ENCODE results near the gene FOXP1. TPM values are rescaled to one million over a fixed set of nuclear protein-coding genes. Genes with fewer than 3 reads are reported as not detected.

The FOXP1 gene
- polyA plus RNA-seq, 1 donor from 2014 or later = 5.6 TPM

DNA sequence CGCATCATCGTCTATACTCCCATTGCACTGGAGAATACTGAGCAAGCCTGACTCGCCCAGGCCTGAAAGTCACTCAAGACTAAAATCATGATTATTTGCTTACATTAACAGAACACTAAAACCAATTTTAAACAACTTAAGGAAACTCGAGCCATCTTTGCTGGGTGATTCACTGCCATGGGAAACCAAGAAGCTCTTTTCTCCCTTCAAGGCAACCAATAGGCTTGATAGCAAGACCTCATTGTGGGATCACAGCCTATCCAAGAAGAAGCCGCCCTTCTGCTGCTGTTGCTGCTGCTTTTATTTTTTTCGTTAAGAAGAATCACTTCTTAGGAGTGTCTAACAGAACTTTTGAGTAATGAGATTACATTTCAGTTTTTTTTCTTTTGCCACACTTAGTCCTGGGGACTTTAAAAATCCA is 479.4 kb downstream of the FOXP1 start:
- no peaks in the 10 kb centered on the region for H3K27me3 ChIP-seq (ENCODE audit: insufficient read depth, low read depth, low read length)
- H3K79me2 ChIP-seq (replicated peaks; ENCODE audit: insufficient read depth, low read length) = no peaks in the 10 kb centered on the region
- no peaks in the 10 kb centered on the region for H3K9me3 ChIP-seq (ENCODE audit: low read length)
- H3K9ac ChIP-seq (ENCODE audit: low read length) = no peak overlapping the region
- H3K4me2 ChIP-seq (ENCODE audit: low read length) = no peak overlapping the region
- H3K36me3 ChIP-seq (ENCODE audit: insufficient read depth, low read length) = no peaks in the 10 kb centered on the region
- no peak overlapping the region for H2AFZ ChIP-seq (ENCODE audit: low read depth, low read length)
- no peak overlapping the region for H3K27ac ChIP-seq (ENCODE audit: low read length)
- no peaks in the 10 kb centered on the region for H3F3A ChIP-seq (ENCODE audit: insufficient read depth, low read length, poor library complexity, severe bottlenecking)
- TF ChIP-seq, protein P1, sequence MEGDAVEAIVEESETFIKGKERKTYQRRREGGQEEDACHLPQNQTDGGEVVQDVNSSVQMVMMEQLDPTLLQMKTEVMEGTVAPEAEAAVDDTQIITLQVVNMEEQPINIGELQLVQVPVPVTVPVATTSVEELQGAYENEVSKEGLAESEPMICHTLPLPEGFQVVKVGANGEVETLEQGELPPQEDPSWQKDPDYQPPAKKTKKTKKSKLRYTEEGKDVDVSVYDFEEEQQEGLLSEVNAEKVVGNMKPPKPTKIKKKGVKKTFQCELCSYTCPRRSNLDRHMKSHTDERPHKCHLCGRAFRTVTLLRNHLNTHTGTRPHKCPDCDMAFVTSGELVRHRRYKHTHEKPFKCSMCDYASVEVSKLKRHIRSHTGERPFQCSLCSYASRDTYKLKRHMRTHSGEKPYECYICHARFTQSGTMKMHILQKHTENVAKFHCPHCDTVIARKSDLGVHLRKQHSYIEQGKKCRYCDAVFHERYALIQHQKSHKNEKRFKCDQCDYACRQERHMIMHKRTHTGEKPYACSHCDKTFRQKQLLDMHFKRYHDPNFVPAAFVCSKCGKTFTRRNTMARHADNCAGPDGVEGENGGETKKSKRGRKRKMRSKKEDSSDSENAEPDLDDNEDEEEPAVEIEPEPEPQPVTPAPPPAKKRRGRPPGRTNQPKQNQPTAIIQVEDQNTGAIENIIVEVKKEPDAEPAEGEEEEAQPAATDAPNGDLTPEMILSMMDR (IDR thresholded peaks at IDR 0.05; ENCODE audit: poor library complexity, severe bottlenecking) = no peak
- no peak for TF ChIP-seq TAF1 (IDR thresholded peaks at IDR 0.05; ENCODE audit: low read depth)
- no peak for TF ChIP-seq RAD21 (conservative IDR thresholded peaks at IDR 0.05)
- TF ChIP-seq EZH2 (IDR thresholded peaks at IDR 0.05; ENCODE audit: borderline replicate concordance, insufficient read depth, low read length, poor library complexity, severe bottlenecking) = no peak
- no peak for TF ChIP-seq POLR2AphosphoS5 (IDR thresholded peaks at IDR 0.05)
- TF ChIP-seq, protein P2, sequence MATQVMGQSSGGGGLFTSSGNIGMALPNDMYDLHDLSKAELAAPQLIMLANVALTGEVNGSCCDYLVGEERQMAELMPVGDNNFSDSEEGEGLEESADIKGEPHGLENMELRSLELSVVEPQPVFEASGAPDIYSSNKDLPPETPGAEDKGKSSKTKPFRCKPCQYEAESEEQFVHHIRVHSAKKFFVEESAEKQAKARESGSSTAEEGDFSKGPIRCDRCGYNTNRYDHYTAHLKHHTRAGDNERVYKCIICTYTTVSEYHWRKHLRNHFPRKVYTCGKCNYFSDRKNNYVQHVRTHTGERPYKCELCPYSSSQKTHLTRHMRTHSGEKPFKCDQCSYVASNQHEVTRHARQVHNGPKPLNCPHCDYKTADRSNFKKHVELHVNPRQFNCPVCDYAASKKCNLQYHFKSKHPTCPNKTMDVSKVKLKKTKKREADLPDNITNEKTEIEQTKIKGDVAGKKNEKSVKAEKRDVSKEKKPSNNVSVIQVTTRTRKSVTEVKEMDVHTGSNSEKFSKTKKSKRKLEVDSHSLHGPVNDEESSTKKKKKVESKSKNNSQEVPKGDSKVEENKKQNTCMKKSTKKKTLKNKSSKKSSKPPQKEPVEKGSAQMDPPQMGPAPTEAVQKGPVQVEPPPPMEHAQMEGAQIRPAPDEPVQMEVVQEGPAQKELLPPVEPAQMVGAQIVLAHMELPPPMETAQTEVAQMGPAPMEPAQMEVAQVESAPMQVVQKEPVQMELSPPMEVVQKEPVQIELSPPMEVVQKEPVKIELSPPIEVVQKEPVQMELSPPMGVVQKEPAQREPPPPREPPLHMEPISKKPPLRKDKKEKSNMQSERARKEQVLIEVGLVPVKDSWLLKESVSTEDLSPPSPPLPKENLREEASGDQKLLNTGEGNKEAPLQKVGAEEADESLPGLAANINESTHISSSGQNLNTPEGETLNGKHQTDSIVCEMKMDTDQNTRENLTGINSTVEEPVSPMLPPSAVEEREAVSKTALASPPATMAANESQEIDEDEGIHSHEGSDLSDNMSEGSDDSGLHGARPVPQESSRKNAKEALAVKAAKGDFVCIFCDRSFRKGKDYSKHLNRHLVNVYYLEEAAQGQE (IDR thresholded peaks at IDR 0.05; ENCODE audit: borderline replicate concordance) = no peak
- TF ChIP-seq EP300 (conservative IDR thresholded peaks at IDR 0.05; ENCODE audit: poor library complexity, severe bottlenecking) = no peak
- TF ChIP-seq MXI1 (conservative IDR thresholded peaks at IDR 0.05; ENCODE audit: poor library complexity, severe bottlenecking) = no peak
- TF ChIP-seq SMC3 (conservative IDR thresholded peaks at IDR 0.05; ENCODE audit: poor library complexity) = no peak
- no peaks in the 10 kb centered on the region for H4K20me1 ChIP-seq (ENCODE audit: insufficient read depth)
- H3K4me3 ChIP-seq (ENCODE audit: low read length) = no peak overlapping the region
- no peaks in the 10 kb centered on the region for H3K9me2 ChIP-seq (ENCODE audit: insufficient read depth, low read length)

DNA sequence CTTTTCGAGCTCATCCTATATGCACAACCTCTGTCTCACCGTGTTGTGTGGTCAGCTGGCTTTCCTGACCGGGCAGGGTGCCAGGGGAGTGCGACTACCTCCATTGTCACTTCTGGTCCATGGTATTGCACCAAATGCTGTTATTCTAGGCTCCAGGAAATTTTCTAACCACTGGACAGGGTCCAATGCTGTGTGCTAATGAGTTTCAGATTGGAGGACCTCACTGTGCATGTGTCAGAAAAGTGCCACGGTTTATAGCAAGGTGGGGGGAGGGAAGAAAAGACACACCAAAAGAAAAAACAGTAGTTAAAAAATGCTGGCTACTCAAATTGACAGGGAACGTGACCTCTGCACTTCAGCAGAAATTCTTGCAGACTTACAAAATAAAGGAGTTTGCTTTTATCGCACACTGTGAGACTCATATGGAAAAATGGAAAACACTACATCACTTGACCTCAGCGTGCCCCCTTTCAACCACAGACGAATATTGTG is 480.1 kb downstream of the FOXP1 start:
- Histone ChIP-seq H3K9me2 (ENCODE audit: insufficient read depth, low read length) (no peaks in the 10 kb centered on the region), H3K9ac (ENCODE audit: low read length) (no peak overlapping the region), H3K27ac (ENCODE audit: low read length) (no peak overlapping the region), H3K27me3 (ENCODE audit: insufficient read depth, low read depth, low read length) (no peaks in the 10 kb centered on the region), H3K79me2 (replicated peaks; ENCODE audit: insufficient read depth, low read length) (no peaks in the 10 kb centered on the region), H3K4me2 (ENCODE audit: low read length) (no peak overlapping the region), H3K9me3 (ENCODE audit: low read length) (no peaks in the 10 kb centered on the region), H3F3A (ENCODE audit: insufficient read depth, low read length, poor library complexity, severe bottlenecking) (no peaks in the 10 kb centered on the region), H3K4me3 (ENCODE audit: low read length) (no peak overlapping the region), H3K36me3 (ENCODE audit: insufficient read depth, low read length) (no peaks in the 10 kb centered on the region), H4K20me1 (ENCODE audit: insufficient read depth) (no peaks in the 10 kb centered on the region), H2AFZ (ENCODE audit: low read depth, low read length) (no peak overlapping the region)
- TF ChIP-seq, protein P1 (IDR thresholded peaks at IDR 0.05; ENCODE audit: poor library complexity, severe bottlenecking) = no peak
- TF ChIP-seq TAF1 (IDR thresholded peaks at IDR 0.05; ENCODE audit: low read depth) = no peak
- no peak for TF ChIP-seq POLR2AphosphoS5 (IDR thresholded peaks at IDR 0.05)
- TF ChIP-seq, protein P2 (IDR thresholded peaks at IDR 0.05; ENCODE audit: borderline replicate concordance) = no peak
- TF ChIP-seq RAD21 (conservative IDR thresholded peaks at IDR 0.05) = no peak
- no peak for TF ChIP-seq SMC3 (conservative IDR thresholded peaks at IDR 0.05; ENCODE audit: poor library complexity)
- TF ChIP-seq EZH2 (IDR thresholded peaks at IDR 0.05; ENCODE audit: borderline replicate concordance, insufficient read depth, low read length, poor library complexity, severe bottlenecking) = no peak
